HG02678 (cell line): ENCODE data around the gene FASTKD1.
"Not testable (repeated sequence)": the region's sequence is repeated elsewhere in the genome, so short reads cannot be mapped to it uniquely, and the experiment has no call there.

Experiments
- ATAC-seq: cut with Tn5 transposase; IDR thresholded peaks from one replicate; pipeline ENCODE4 v1.9.1; 2021; ENCODE audit warnings: mild to moderate bottlenecking, moderate library complexity; ENCODE audit not compliant: unreplicated experiment

Gene FASTKD1

GRCh38 chr2:169573160-169573973, at the start of gene FASTKD1:
FASTKD1 (minus strand) TSS chr2:169573865; CDS start chr2:169572029, 1,836 bp downstream.
- ATAC-seq, result peak; percentile 99

- ATAC-seq, result no peak
These were observed 49.6 kb upstream of the FASTKD1 start for GRCh38 chr2:169623235-169623634.

- ATAC-seq, result no peak
These were observed 46.8 kb upstream of the FASTKD1 start for GRCh38 chr2:169620509-169620908.

- no peak for ATAC-seq
These were observed 46.3 kb upstream of the FASTKD1 start for GRCh38 chr2:169619946-169620345.

GRCh38 chr2:169615982-169616381, 42.3 kb upstream of the FASTKD1 start:
- not testable (repeated sequence) for ATAC-seq

GRCh38 chr2:169613876-169614275, 40.2 kb upstream of the FASTKD1 start:
- ATAC-seq, result no peak

- no peak for ATAC-seq
These were observed 35.6 kb upstream of the FASTKD1 start for GRCh38 chr2:169609264-169609663.

- ATAC-seq, result no peak
These were observed 25.9 kb upstream of the FASTKD1 start for GRCh38 chr2:169599568-169599967.

GRCh38 chr2:169598982-169599381, 25.3 kb upstream of the FASTKD1 start:
- ATAC-seq, result no peak

- not testable (repeated sequence) for ATAC-seq
These were observed 22.9 kb upstream of the FASTKD1 start for GRCh38 chr2:169596546-169596945.

- no peak for ATAC-seq
These were observed 17.1 kb upstream of the FASTKD1 start for GRCh38 chr2:169590804-169591203.

GRCh38 chr2:169585673-169586072, 12.0 kb upstream of the FASTKD1 start:
- ATAC-seq, result no peak

GRCh38 chr2:169584005-169584877, 10.6 kb upstream of the FASTKD1 start, which contains the start of gene PPIG:
PPIG (plus strand) TSS chr2:169584351; CDS start chr2:169604042, 19,691 bp downstream.
- peak; percentile 91 for ATAC-seq

GRCh38 chr2:169583518-169583917, 9.9 kb upstream of the FASTKD1 start:
- ATAC-seq, result no peak

- ATAC-seq, result not testable (repeated sequence)
These were observed 9.0 kb upstream of the FASTKD1 start for GRCh38 chr2:169582552-169583266.

GRCh38 chr2:169579044-169579443, 5.4 kb upstream of the FASTKD1 start:
- no peak for ATAC-seq

GRCh38 chr2:169575264-169575663, 1.6 kb upstream of the FASTKD1 start:
- ATAC-seq, result not testable (repeated sequence)

- not testable (repeated sequence) for ATAC-seq
These were observed 874 bp upstream of the FASTKD1 start for GRCh38 chr2:169574539-169574938.

- ATAC-seq, result no peak
These were observed 272 bp upstream of the FASTKD1 start for GRCh38 chr2:169573974-169574299.

GRCh38 chr2:169572821-169573159, 875 bp downstream of the FASTKD1 start:
- ATAC-seq, result no peak

- ATAC-seq, result no peak
These were observed 1.5 kb downstream of the FASTKD1 start for GRCh38 chr2:169572189-169572588.
